Measurements from ENCODE around the gene HSD17B4. TPM values are rescaled to one million over a fixed set of nuclear protein-coding genes. Genes with fewer than 3 reads are reported as not detected.
"Not testable (repeated sequence)": the region's sequence is repeated elsewhere in the genome, so short reads cannot be mapped to it uniquely, and the experiment has no call there.

Gene HSD17B4
- total RNA-seq, 2 donors from 2014 or later = 122 to 170 TPM

GRCh38 chr5:119409235-119409815 lies 43.0 kb upstream of the HSD17B4 start:
- DNase-seq (ENCODE audit: low spot score) = no peak
- H3K27ac ChIP-seq = no peak overlapping the region
- peaks cover 0 to 13% of the 10 kb centered on the region in 2 donors for H3K4me1 ChIP-seq
- no peaks in the 10 kb centered on the region for H3K27me3 ChIP-seq
- no peak for TF ChIP-seq CTCF (IDR thresholded peaks at IDR 0.05)
- H3K9me3 ChIP-seq = no peaks in the 10 kb centered on the region
- no peaks in the 10 kb centered on the region for H3K36me3 ChIP-seq
- no peak overlapping the region for H3K4me3 ChIP-seq

- Histone ChIP-seq H3K27ac (no peak overlapping the region), H3K27me3 (no peaks in the 10 kb centered on the region)
Observed at GRCh38 chr5:119410448-119411159, 41.7 kb upstream of the HSD17B4 start.

GRCh38 chr5:119411361-119412278 lies 40.7 kb upstream of the HSD17B4 start:
- H3K27me3 ChIP-seq = no peaks in the 10 kb centered on the region
- H3K4me3 ChIP-seq = peak overlapping the region; percentile 30 to 49
- no peaks in the 10 kb centered on the region for H3K9me3 ChIP-seq
- H3K36me3 ChIP-seq = no peaks in the 10 kb centered on the region
- peak overlapping the region; percentile 56 to 70 for H3K27ac ChIP-seq
- peaks cover 0 to 13% of the 10 kb centered on the region in 2 donors for H3K4me1 ChIP-seq
- DNase-seq (ENCODE audit: low spot score) = peak; percentile 66
- peak; percentile 77 to 95 for TF ChIP-seq CTCF (IDR thresholded peaks at IDR 0.05)

More at GRCh38 chr5:119410448-119411159, 41.7 kb upstream of the HSD17B4 start:
- no peak for DNase-seq (ENCODE audit: low spot score)
- no peak for TF ChIP-seq CTCF (IDR thresholded peaks at IDR 0.05)
- no peaks in the 10 kb centered on the region for H3K36me3 ChIP-seq
- H3K4me1 ChIP-seq = peaks cover 0 to 13% of the 10 kb centered on the region in 2 donors
- no peaks in the 10 kb centered on the region for H3K9me3 ChIP-seq
- no peak overlapping the region for H3K4me3 ChIP-seq

- no peaks in the 10 kb centered on the region for H3K36me3 ChIP-seq
- DNase-seq (ENCODE audit: low spot score) = no peak
- no peak for TF ChIP-seq CTCF (IDR thresholded peaks at IDR 0.05)
- H3K9me3 ChIP-seq = no peaks in the 10 kb centered on the region
- H3K4me1 ChIP-seq = peaks cover 0 to 13% of the 10 kb centered on the region in 2 donors
- H3K27ac ChIP-seq = no peak overlapping the region
- H3K27me3 ChIP-seq = no peaks in the 10 kb centered on the region
- no peak overlapping the region for H3K4me3 ChIP-seq
Observed at GRCh38 chr5:119412279-119413227, 39.7 kb upstream of the HSD17B4 start.

GRCh38 chr5:119414124-119414734 lies 38.1 kb upstream of the HSD17B4 start:
- H3K9me3 ChIP-seq; H3K36me3 ChIP-seq; H3K4me3 ChIP-seq; H3K27ac ChIP-seq; DNase-seq (ENCODE audit: low spot score); H3K27me3 ChIP-seq: not testable (repeated sequence)
- H3K4me1 ChIP-seq = peaks cover 0 to 23% of the 10 kb centered on the region in 2 donors
